Suprapubic skin (tissue), 4 donors: ENCODE results near the gene FBXL19.

Experiments used
- EP300 ChIP-seq: sonication (generic); formaldehyde crosslinking; IDR thresholded peaks from one replicate; pipeline ENCODE4 v1.6.1; 2017; ENCODE audit warnings: antibody characterized with exemption
- POLR2A ChIP-seq, 2 donors: fragments of 450-650 bp; IDR thresholded peaks; one replicate each; pipeline ENCODE4 v1.6.1; 2017; ENCODE audit warnings: antibody characterized with exemption in 2 of 2, mild to moderate bottlenecking in 2 of 2, moderate library complexity in 2 of 2
- POLR2AphosphoS5 ChIP-seq, 3 donors: sonication (generic); formaldehyde crosslinking; IDR thresholded peaks; one replicate each; pipeline ENCODE4 v1.6.1; 2017; ENCODE audit warnings: antibody characterized with exemption in 3 of 3
- TF ChIP-seq, protein P1 (sequence below), 2 donors: fragments of 200-600 bp in 1 of 2; fragments of 450-650 bp in 1 of 2; sonication (generic) in 1 of 2; IDR thresholded peaks; one replicate each; pipeline ENCODE4 v1.5.1; 2016 to 2019; ENCODE audit warnings: antibody characterized with exemption in 2 of 2, mild to moderate bottlenecking in 1 of 2, moderate library complexity in 1 of 2

DNA sequence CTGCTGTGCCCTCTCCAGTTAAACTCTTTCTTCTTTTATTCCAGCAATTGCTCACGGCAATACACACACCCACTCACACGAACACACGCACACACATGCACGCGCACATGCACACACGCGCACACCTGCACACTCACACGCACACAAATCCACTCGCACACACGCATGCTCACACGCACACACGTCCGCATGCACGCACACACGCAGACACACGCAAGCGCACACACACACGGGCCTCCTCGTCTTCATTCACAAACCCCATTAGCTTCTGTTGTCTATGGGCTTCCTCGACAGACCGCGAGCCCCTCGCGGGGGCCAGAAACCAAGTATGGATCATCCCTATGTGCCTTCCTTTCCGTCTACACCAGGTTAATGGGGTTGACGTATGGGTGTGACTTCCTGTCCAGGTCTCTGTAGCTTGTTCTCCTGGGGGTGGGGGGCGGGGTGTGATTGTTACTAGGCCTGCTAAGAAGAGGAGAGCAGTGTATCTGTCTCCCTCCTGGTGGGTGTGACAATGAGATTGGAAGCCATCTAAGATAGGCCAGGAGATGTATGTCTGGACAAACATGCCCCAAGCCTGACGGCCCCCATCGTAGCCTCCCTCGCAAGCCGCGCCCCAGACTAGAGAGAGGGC lies 27.6 kb upstream of the FBXL19 start:
- TF ChIP-seq, protein P1, sequence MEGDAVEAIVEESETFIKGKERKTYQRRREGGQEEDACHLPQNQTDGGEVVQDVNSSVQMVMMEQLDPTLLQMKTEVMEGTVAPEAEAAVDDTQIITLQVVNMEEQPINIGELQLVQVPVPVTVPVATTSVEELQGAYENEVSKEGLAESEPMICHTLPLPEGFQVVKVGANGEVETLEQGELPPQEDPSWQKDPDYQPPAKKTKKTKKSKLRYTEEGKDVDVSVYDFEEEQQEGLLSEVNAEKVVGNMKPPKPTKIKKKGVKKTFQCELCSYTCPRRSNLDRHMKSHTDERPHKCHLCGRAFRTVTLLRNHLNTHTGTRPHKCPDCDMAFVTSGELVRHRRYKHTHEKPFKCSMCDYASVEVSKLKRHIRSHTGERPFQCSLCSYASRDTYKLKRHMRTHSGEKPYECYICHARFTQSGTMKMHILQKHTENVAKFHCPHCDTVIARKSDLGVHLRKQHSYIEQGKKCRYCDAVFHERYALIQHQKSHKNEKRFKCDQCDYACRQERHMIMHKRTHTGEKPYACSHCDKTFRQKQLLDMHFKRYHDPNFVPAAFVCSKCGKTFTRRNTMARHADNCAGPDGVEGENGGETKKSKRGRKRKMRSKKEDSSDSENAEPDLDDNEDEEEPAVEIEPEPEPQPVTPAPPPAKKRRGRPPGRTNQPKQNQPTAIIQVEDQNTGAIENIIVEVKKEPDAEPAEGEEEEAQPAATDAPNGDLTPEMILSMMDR (IDR thresholded peaks at IDR 0.05): no peak
- TF ChIP-seq POLR2A (IDR thresholded peaks at IDR 0.05) (no peak), POLR2AphosphoS5 (IDR thresholded peaks at IDR 0.05) (no peak), EP300 (no peak)
